Posterior cingulate gyrus (tissue), 11 donors: ENCODE data around the gene ARID1A.
"Not testable (repeated sequence)": the region's sequence is repeated elsewhere in the genome, so short reads cannot be mapped to it uniquely, and the experiment has no call there.

Experiments
- DNase-seq, 10 donors: peaks; one replicate each; pipeline versions ENCODE4 v3.0.0 to v3.0.0-alpha.2; 2020 to 2021; ENCODE audit warnings: mixed read lengths in 3 of 10
- intact Hi-C: fragments of 100-400 bp; cut with DNase I; formaldehyde crosslinking; loops from one replicate; pipeline ENCODE4 v1.15.1; 2023

Gene ARID1A

GRCh38 chr1:26695356-26696118, at the start of gene ARID1A:
Gene ARID1A (plus strand): TSS chr1:26696015. CDS start chr1:26696404, 389 bp downstream.
- intact Hi-C loops = loop anchor here (10.0 kb wide), 1 partner anchor 49 kb away; no protein-coding TSS in a partner anchor
- peak; percentile 90 to 98 (median 92) for DNase-seq

- DNase-seq = no peak
- intact Hi-C loops = no loop called here
Measured at GRCh38 chr1:26664802-26665201, 31.0 kb upstream of the ARID1A start.

- intact Hi-C loops = no loop called here
- no peak for DNase-seq
Measured at GRCh38 chr1:26666855-26667254, 29.0 kb upstream of the ARID1A start.

GRCh38 chr1:26668106-26668786, 27.6 kb upstream of the ARID1A start:
- intact Hi-C loops = not testable (repeated sequence)

GRCh38 chr1:26677306-26678115, 18.3 kb upstream of the ARID1A start:
- DNase-seq = peak in 9 of 10 donors; percentile 23 to 93 (median 46)
- intact Hi-C loops = no loop called here

More at GRCh38 chr1:26668106-26668786, 27.6 kb upstream of the ARID1A start:
- not testable (repeated sequence) for DNase-seq

- no peak for DNase-seq
- intact Hi-C loops = no loop called here
Measured at GRCh38 chr1:26684763-26685508, 10.9 kb upstream of the ARID1A start.

GRCh38 chr1:26686795-26687194, 9.0 kb upstream of the ARID1A start:
- intact Hi-C loops = no loop called here
- no peak for DNase-seq

- no peak for DNase-seq
- intact Hi-C loops = no loop called here
Measured at GRCh38 chr1:26689504-26689903, 6.3 kb upstream of the ARID1A start.

GRCh38 chr1:26690157-26690556, 5.7 kb upstream of the ARID1A start:
- intact Hi-C loops = loop anchor here (10.0 kb wide), 1 partner anchor 55 kb away; no protein-coding TSS in a partner anchor
- DNase-seq = no peak

- no peak for DNase-seq
- intact Hi-C loops = loop anchor here (10.0 kb wide), 1 partner anchor 54 kb away; no protein-coding TSS in a partner anchor
Measured at GRCh38 chr1:26690576-26691031, 5.2 kb upstream of the ARID1A start.

- intact Hi-C loops = loop anchor here (2.0 to 10.0 kb wide), 2 partner anchors 52 to 94 kb away; partner anchors contain the start of gene PIGV
- peak; percentile 73 to 96 (median 80) for DNase-seq
Measured at GRCh38 chr1:26692211-26692792, 3.5 kb upstream of the ARID1A start.

GRCh38 chr1:26692793-26693490, 2.9 kb upstream of the ARID1A start:
- peak; percentile 87 to 98 (median 91) for DNase-seq
- intact Hi-C loops = loop anchor here (2.0 to 10.0 kb wide), 2 partner anchors 52 to 94 kb away; partner anchors contain the start of gene PIGV

GRCh38 chr1:26693599-26694572, 1.9 kb upstream of the ARID1A start:
- DNase-seq = no peak
- intact Hi-C loops = loop anchor here (2.0 to 10.0 kb wide), 2 partner anchors 51 to 93 kb away; partner anchors contain the start of gene PIGV

- DNase-seq = no peak
Measured at GRCh38 chr1:26694638-26695355, 1.0 kb upstream of the ARID1A start.

GRCh38 chr1:26696119-26696653, 371 bp downstream of the ARID1A start:
- peak in 5 of 10 donors; percentile 14 to 73 (median 16) for DNase-seq
- intact Hi-C loops = loop anchor here (10.0 kb wide), 1 partner anchor 49 kb away; no protein-coding TSS in a partner anchor

More at GRCh38 chr1:26694638-26695355, 1.0 kb upstream of the ARID1A start:
- intact Hi-C loops = loop anchor here (10.0 kb wide), 1 partner anchor 50 kb away; no protein-coding TSS in a partner anchor
